Measurements from ENCODE around the gene OR2F1. TPM values are rescaled to one million over a fixed set of nuclear protein-coding genes. Genes with fewer than 3 reads are reported as not detected.

The OR2F1 gene
- polyA plus RNA-seq, 1 donor: 0.13 TPM

DNA sequence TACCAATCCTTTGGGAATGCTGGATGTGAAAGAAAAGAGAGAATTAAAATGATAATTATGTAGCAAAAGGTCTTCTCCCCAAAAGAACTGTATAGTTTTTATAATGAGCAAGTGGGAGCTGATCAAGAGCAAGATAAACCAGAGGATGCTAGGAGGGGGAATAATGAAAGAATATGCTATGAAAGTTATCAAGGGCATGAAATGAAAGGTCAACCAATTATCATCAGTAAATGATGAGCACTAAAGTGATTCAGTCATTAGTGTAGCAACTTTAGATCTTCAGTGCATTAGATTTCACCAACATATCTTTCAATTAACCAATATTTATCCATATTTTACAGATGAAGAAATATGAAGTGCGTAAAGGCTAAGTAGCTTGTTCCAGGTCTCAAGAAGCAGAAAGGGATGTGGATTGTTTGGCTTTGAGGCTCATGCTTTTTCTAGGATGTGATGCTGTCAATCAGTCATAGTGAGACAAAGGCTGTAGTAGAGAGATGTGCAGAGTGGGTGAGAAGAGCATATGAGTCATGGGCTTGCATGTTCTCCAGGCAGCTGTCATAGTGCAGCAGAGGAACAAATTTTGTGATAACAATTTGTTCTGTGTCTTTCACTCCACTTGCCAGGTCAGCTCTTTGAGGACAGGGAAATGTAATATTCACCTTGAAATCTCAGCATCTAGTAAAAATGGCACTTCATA, 25.3 kb upstream of the OR2F1 start:
- Histone ChIP-seq H3K9me3 (ENCODE audit: control insufficient read depth, low read depth, low read length) (peaks cover 4% of the 10 kb centered on the region), H3K27me3 (ENCODE audit: control insufficient read depth, insufficient read depth, low read length) (no peaks in the 10 kb centered on the region), H3K4me3 (ENCODE audit: low read length) (no peak overlapping the region), H3K36me3 (ENCODE audit: control insufficient read depth, insufficient read depth, low read length) (no peaks in the 10 kb centered on the region), H3K27ac (ENCODE audit: low read length) (no peak overlapping the region), H3K4me1 (ENCODE audit: control insufficient read depth, insufficient read depth, low read length) (no peaks in the 10 kb centered on the region)
- WGBS (ENCODE audit: insufficient coverage, low lambda C conversion rate): no CpG with 5 or more reads among the region's 1 CpG
- DNase-seq: no peak

DNA sequence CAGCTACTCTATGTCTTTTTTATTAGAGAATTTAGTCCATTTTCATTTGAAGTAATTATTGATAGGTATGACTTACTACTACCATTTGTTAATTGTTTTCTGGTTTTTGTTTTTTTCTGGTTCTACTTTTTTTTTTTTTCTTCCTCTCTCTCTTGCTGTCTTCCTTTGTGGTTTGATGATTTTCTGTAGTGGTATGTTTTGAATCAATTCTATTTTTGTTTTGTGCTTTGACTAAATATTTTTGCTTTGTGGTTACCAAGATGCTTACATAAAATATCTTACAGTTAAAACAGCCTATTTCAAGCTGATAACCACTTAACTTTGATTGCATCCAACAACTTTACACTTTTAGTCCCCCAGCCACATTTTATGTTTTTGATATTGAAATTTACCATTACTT, 22.9 kb upstream of the OR2F1 start:
- Histone ChIP-seq H3K27me3 (ENCODE audit: control insufficient read depth, insufficient read depth, low read length) (no peaks in the 10 kb centered on the region), H3K9me3 (ENCODE audit: control insufficient read depth, low read depth, low read length) (peaks cover 4% of the 10 kb centered on the region), H3K36me3 (ENCODE audit: control insufficient read depth, insufficient read depth, low read length) (no peaks in the 10 kb centered on the region), H3K27ac (ENCODE audit: low read length) (no peak overlapping the region), H3K4me1 (ENCODE audit: control insufficient read depth, insufficient read depth, low read length) (no peaks in the 10 kb centered on the region), H3K4me3 (ENCODE audit: low read length) (no peak overlapping the region)
- no peak for DNase-seq

- H3K9me3 ChIP-seq (ENCODE audit: control insufficient read depth, low read depth, low read length): peaks cover 4% of the 10 kb centered on the region
- no peaks in the 10 kb centered on the region for H3K4me1 ChIP-seq (ENCODE audit: control insufficient read depth, insufficient read depth, low read length)
- no peak within 1 kb of the TSS for H3K27ac ChIP-seq (ENCODE audit: low read length)
- DNase-seq: peak in 1 of 2 donors; percentile 13
- no peaks in the 10 kb centered on the region for H3K36me3 ChIP-seq (ENCODE audit: control insufficient read depth, insufficient read depth, low read length)
- no peak within 1 kb of the TSS for H3K4me3 ChIP-seq (ENCODE audit: low read length)
- WGBS (ENCODE audit: insufficient coverage, low lambda C conversion rate): 100% methylated on average over 1 of the region's 3 CpGs
- H3K27me3 ChIP-seq (ENCODE audit: control insufficient read depth, insufficient read depth, low read length): no peaks in the 10 kb centered on the region
Measured at GRCh38 chr7:143934526-143935325, 19.9 kb upstream of the OR2F1 start, which contains the start of gene OR2F2. Gene OR2F2 (plus strand): TSS chr7:143935233. CDS start chr7:143935233, 0 bp downstream.

- 40% methylated on average over 1 of the region's 4 CpGs for WGBS (ENCODE audit: insufficient coverage, low lambda C conversion rate)
- H3K36me3 ChIP-seq (ENCODE audit: control insufficient read depth, insufficient read depth, low read length): no peaks in the 10 kb centered on the region
- no peak for DNase-seq
Measured at GRCh38 chr7:143936087-143937009, 18.3 kb upstream of the OR2F1 start.

GRCh38 chr7:143938379-143939243, 16.0 kb upstream of the OR2F1 start:
- WGBS (ENCODE audit: insufficient coverage, low lambda C conversion rate): 83% methylated on average over 1 of the region's 5 CpGs

More at GRCh38 chr7:143936087-143937009, 18.3 kb upstream of the OR2F1 start:
- peaks cover 4% of the 10 kb centered on the region for H3K9me3 ChIP-seq (ENCODE audit: control insufficient read depth, low read depth, low read length)
- H3K27me3 ChIP-seq (ENCODE audit: control insufficient read depth, insufficient read depth, low read length): no peaks in the 10 kb centered on the region
- no peak overlapping the region for H3K27ac ChIP-seq (ENCODE audit: low read length)
- no peaks in the 10 kb centered on the region for H3K4me1 ChIP-seq (ENCODE audit: control insufficient read depth, insufficient read depth, low read length)
- H3K4me3 ChIP-seq (ENCODE audit: low read length): no peak overlapping the region

GRCh38 chr7:143945423-143945822, 9.2 kb upstream of the OR2F1 start:
- H3K9me3 ChIP-seq (ENCODE audit: control insufficient read depth, low read depth, low read length): peaks cover 4% of the 10 kb centered on the region
- H3K4me3 ChIP-seq (ENCODE audit: low read length): no peak overlapping the region
- 60% methylated on average over 2 of the region's 4 CpGs for WGBS (ENCODE audit: insufficient coverage, low lambda C conversion rate)
- no peaks in the 10 kb centered on the region for H3K27me3 ChIP-seq (ENCODE audit: control insufficient read depth, insufficient read depth, low read length)
- no peaks in the 10 kb centered on the region for H3K36me3 ChIP-seq (ENCODE audit: control insufficient read depth, insufficient read depth, low read length)
- no peak overlapping the region for H3K27ac ChIP-seq (ENCODE audit: low read length)
- DNase-seq: no peak
- no peaks in the 10 kb centered on the region for H3K4me1 ChIP-seq (ENCODE audit: control insufficient read depth, insufficient read depth, low read length)

More at GRCh38 chr7:143938379-143939243, 16.0 kb upstream of the OR2F1 start:
- Histone ChIP-seq H3K36me3 (ENCODE audit: control insufficient read depth, insufficient read depth, low read length) (no peaks in the 10 kb centered on the region), H3K4me1 (ENCODE audit: control insufficient read depth, insufficient read depth, low read length) (no peaks in the 10 kb centered on the region), H3K27ac (ENCODE audit: low read length) (no peak overlapping the region), H3K27me3 (ENCODE audit: control insufficient read depth, insufficient read depth, low read length) (no peaks in the 10 kb centered on the region), H3K4me3 (ENCODE audit: low read length) (no peak overlapping the region), H3K9me3 (ENCODE audit: control insufficient read depth, low read depth, low read length) (no peaks in the 10 kb centered on the region)
- no peak for DNase-seq

DNA sequence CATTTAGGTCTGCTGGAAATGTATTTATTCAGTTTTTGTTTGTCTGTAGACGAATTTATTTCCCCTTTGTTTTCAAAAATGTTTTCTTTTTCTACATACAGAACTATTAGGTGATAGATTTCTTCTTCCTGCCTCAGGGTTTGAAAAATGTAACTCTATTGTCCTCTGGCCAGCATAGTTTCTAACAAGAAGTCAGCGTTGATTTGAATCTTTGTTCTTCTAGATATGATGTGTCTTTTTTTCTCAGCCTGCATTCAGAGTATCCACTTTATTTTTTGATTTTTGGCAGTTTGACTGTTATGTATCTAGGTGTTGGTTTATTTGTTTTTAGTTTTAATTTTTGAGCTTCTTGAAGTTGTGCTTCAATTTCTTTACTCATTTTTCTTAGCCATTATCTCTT, 7.5 kb upstream of the OR2F1 start:
- DNase-seq: no peak
- no peak overlapping the region for H3K4me3 ChIP-seq (ENCODE audit: low read length)
- H3K36me3 ChIP-seq (ENCODE audit: control insufficient read depth, insufficient read depth, low read length): no peaks in the 10 kb centered on the region
- H3K4me1 ChIP-seq (ENCODE audit: control insufficient read depth, insufficient read depth, low read length): no peaks in the 10 kb centered on the region
- H3K27me3 ChIP-seq (ENCODE audit: control insufficient read depth, insufficient read depth, low read length): no peaks in the 10 kb centered on the region
- WGBS (ENCODE audit: insufficient coverage, low lambda C conversion rate): 80% methylated on average over 2 of the region's 2 CpGs
- no peak overlapping the region for H3K27ac ChIP-seq (ENCODE audit: low read length)
- peaks cover 4% of the 10 kb centered on the region for H3K9me3 ChIP-seq (ENCODE audit: control insufficient read depth, low read depth, low read length)

- DNase-seq: no peak
- H3K27me3 ChIP-seq (ENCODE audit: control insufficient read depth, insufficient read depth, low read length): no peaks in the 10 kb centered on the region
- peaks cover 4% of the 10 kb centered on the region for H3K9me3 ChIP-seq (ENCODE audit: control insufficient read depth, low read depth, low read length)
- H3K27ac ChIP-seq (ENCODE audit: low read length): no peak overlapping the region
- WGBS (ENCODE audit: insufficient coverage, low lambda C conversion rate): 100% methylated on average over 1 of the region's 2 CpGs
- no peak overlapping the region for H3K4me3 ChIP-seq (ENCODE audit: low read length)
- no peaks in the 10 kb centered on the region for H3K36me3 ChIP-seq (ENCODE audit: control insufficient read depth, insufficient read depth, low read length)
- no peaks in the 10 kb centered on the region for H3K4me1 ChIP-seq (ENCODE audit: control insufficient read depth, insufficient read depth, low read length)
Measured at GRCh38 chr7:143948733-143949132, 5.9 kb upstream of the OR2F1 start.

DNA sequence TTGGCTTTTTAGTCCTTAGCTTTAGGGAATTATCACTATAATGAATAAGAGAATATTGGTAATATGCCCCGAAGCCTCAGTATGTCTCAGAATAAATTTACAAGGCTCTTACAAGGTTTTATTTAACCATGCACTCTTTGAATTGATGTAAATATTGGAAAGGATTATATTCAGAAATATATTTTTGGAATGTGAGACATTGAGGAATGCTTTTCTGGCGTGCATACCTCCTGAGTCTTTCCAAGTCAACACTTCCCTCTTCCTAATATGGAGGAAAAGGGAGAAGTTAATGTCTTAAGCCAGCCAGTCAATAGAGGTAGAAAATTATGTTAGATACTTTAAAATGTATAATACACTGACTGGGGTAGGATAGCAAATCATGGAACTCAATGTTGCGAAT, 1.2 kb upstream of the OR2F1 start:
- Histone ChIP-seq H3K4me1 (ENCODE audit: control insufficient read depth, insufficient read depth, low read length) (peaks cover 2% of the 10 kb centered on the region), H3K4me3 (ENCODE audit: low read length) (no peak overlapping the region), H3K36me3 (ENCODE audit: control insufficient read depth, insufficient read depth, low read length) (no peaks in the 10 kb centered on the region), H3K9me3 (ENCODE audit: control insufficient read depth, low read depth, low read length) (no peaks in the 10 kb centered on the region), H3K27ac (ENCODE audit: low read length) (no peak overlapping the region), H3K27me3 (ENCODE audit: control insufficient read depth, insufficient read depth, low read length) (no peaks in the 10 kb centered on the region)
- WGBS (ENCODE audit: insufficient coverage, low lambda C conversion rate): 74% methylated on average over 2 of the region's 3 CpGs
- DNase-seq: no peak
